NCI-H2227 (cell line): ENCODE measurements around the gene NIT1.
A peak's percentile ranks its signal among the peaks of the same experiment; 100 is the strongest.

Source experiments
- DNase-seq: peaks from one replicate; lab custom pipeline; 2025; ENCODE audit not compliant: unreplicated experiment; lab: John Stamatoyannopoulos, UW

The NIT1 gene

GRCh38 chr1:161145832-161146231 lies 27.9 kb downstream of the NIT1 start:
- no peak for DNase-seq

- no peak for DNase-seq
Measured at GRCh38 chr1:161153176-161153575, 35.3 kb downstream of the NIT1 start.

- DNase-seq, result peak; percentile 90
Measured at GRCh38 chr1:161153682-161154337, 35.9 kb downstream of the NIT1 start, which contains the start of gene UFC1. Gene UFC1 (plus strand): TSS chr1:161153978. CDS start chr1:161153998, 20 bp downstream.

GRCh38 chr1:161157867-161158266 lies 40.0 kb downstream of the NIT1 start:
- DNase-seq, result no peak

- peak; percentile 46 for DNase-seq
Measured at GRCh38 chr1:161158316-161159010, 40.6 kb downstream of the NIT1 start.

GRCh38 chr1:161159087-161159912 lies 41.4 kb downstream of the NIT1 start, which contains the start of gene USP21:
Gene USP21 (plus strand): TSS chr1:161159500. CDS start chr1:161160641, 1,141 bp downstream.
- DNase-seq, result peak; percentile 96

- DNase-seq, result no peak
Measured at GRCh38 chr1:161159913-161160243, 42.0 kb downstream of the NIT1 start.

- no peak for DNase-seq
Measured at GRCh38 chr1:161160671-161161145, 42.8 kb downstream of the NIT1 start.

GRCh38 chr1:161161652-161162051 lies 43.7 kb downstream of the NIT1 start:
- DNase-seq, result no peak

GRCh38 chr1:161162052-161162451 lies 44.1 kb downstream of the NIT1 start:
- no peak for DNase-seq

- DNase-seq, result no peak
Measured at GRCh38 chr1:161162806-161163205, 44.9 kb downstream of the NIT1 start.

- no peak for DNase-seq
Measured at GRCh38 chr1:161163793-161164192, 45.9 kb downstream of the NIT1 start.

GRCh38 chr1:161164901-161165610 lies 47.2 kb downstream of the NIT1 start:
- no peak for DNase-seq

- DNase-seq, result peak; percentile 97
Measured at GRCh38 chr1:161165742-161166668, 48.1 kb downstream of the NIT1 start, which contains the start of gene PPOX. Gene PPOX (plus strand): TSS chr1:161166426. CDS start chr1:161166848, 422 bp downstream.

- DNase-seq, result peak; percentile 43
Measured at GRCh38 chr1:161166669-161167548, 49.0 kb downstream of the NIT1 start.

- DNase-seq, result no peak
Measured at GRCh38 chr1:161168906-161169305, 51.0 kb downstream of the NIT1 start.
